Measurements from ENCODE around the gene WNT7B.

DNA sequence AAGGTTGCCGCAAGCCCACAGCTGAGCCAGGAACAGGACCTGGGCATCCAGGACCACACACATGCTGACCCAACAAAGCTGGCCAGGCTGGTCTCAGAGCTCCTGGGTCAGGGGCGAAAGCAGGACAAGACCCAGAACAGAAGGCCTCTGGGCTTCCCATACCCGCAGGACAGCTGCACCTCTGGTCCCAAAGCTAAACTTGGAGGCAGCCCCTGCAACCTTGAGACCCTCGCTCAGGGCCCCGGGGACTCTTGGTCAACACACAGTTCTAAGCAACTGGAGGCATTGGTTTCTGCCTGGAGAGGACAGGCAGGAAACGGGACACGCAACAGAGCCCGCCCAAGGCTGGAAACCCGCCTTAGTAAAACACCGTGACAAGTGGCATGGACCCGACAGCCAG, 11.4 kb downstream of the WNT7B start:
- TF ChIP-seq, protein P1, sequence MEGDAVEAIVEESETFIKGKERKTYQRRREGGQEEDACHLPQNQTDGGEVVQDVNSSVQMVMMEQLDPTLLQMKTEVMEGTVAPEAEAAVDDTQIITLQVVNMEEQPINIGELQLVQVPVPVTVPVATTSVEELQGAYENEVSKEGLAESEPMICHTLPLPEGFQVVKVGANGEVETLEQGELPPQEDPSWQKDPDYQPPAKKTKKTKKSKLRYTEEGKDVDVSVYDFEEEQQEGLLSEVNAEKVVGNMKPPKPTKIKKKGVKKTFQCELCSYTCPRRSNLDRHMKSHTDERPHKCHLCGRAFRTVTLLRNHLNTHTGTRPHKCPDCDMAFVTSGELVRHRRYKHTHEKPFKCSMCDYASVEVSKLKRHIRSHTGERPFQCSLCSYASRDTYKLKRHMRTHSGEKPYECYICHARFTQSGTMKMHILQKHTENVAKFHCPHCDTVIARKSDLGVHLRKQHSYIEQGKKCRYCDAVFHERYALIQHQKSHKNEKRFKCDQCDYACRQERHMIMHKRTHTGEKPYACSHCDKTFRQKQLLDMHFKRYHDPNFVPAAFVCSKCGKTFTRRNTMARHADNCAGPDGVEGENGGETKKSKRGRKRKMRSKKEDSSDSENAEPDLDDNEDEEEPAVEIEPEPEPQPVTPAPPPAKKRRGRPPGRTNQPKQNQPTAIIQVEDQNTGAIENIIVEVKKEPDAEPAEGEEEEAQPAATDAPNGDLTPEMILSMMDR (IDR thresholded peaks at IDR 0.05 in 8 of 11, conservative IDR thresholded peaks at IDR 0.05 in 3 of 11), result no peak
- TF ChIP-seq POLR2A (IDR thresholded peaks at IDR 0.05) (no peak), POLR2AphosphoS5 (IDR thresholded peaks at IDR 0.05) (no peak)

Data from spleen (tissue), 7 donors.